ENCODE measurements around the gene CAPN10. TPM values are rescaled to one million over a fixed set of nuclear protein-coding genes. Genes with fewer than 3 reads are reported as not detected.

Gene CAPN10
- total RNA-seq, 1 experiment from 2014 or later: 27.8 TPM

GRCh38 chr2:240644859-240645301, 58.3 kb downstream of the CAPN10 start:
- no TSS peak for BruUV-seq (replicated peaks)
- H3K36me3 Mint-ChIP-seq (ENCODE audit: insufficient read depth, unreplicated experiment): no peaks in the 10 kb centered on the region
- DNase-seq: no peak
- no peaks in the 10 kb centered on the region for H3K9me3 ChIP-seq
- H3K4me1 Mint-ChIP-seq (ENCODE audit: low read depth, unreplicated experiment): no peaks in the 10 kb centered on the region
- H3K4me3 ChIP-seq (ENCODE audit: low read depth, low read length): no peak overlapping the region
- intact Hi-C loops (cut with micrococcal nuclease; ENCODE audit: unreplicated experiment): loop anchor here (10.0 kb wide), 1 partner anchor 60 kb away; no protein-coding TSS in a partner anchor
- POLR2A ChIA-PET: no interaction called here
- peaks cover 9% of the 10 kb centered on the region for H3K27me3 Mint-ChIP-seq (ENCODE audit: insufficient read depth, unreplicated experiment)
- no peaks in the 10 kb centered on the region for H3K36me3 ChIP-seq (ENCODE audit: control insufficient read depth, insufficient read depth, low read length)
- H3K27ac Mint-ChIP-seq (ENCODE audit: unreplicated experiment): no peak overlapping the region
- H3K4me1 ChIP-seq: no peaks in the 10 kb centered on the region
- H3K9me3 Mint-ChIP-seq (ENCODE audit: unreplicated experiment): no peaks in the 10 kb centered on the region
- CTCF ChIA-PET: no interaction called here
- no peak for TF ChIP-seq CTCF (IDR thresholded peaks at IDR 0.05; ENCODE audit: insufficient read depth in 1 of 2, low read depth in 1 of 2, low read length in 1 of 2, severe bottlenecking in 1 of 2, unreplicated experiment in 1 of 2)
- no peaks in the 10 kb centered on the region for H3K27me3 ChIP-seq (replicated peaks; ENCODE audit: control insufficient read depth, insufficient read depth, low read length)
- H3K4me3 Mint-ChIP-seq (ENCODE audit: unreplicated experiment): no peak overlapping the region

- no peaks in the 10 kb centered on the region for H3K27me3 ChIP-seq (replicated peaks; ENCODE audit: control insufficient read depth, insufficient read depth, low read length)
These were observed 58.8 kb downstream of the CAPN10 start for GRCh38 chr2:240645346-240645745.

DNA sequence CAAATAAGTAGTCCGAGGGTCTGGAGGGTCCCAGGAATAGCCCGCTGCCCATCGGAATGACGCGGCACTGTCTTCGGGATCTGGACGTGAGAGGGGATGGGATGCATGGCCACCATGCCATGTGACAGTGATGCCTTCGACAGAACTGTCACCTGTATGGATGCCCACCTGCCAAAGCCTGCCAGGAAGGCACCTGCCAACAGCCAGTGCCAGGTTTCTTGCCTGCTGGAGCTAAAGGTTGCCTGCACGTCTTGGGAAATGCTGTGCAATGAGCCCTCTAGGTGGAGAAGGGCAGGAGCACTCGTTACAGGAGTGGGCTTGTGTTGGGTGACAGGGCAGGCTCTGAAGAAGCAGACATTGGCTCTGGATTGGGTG, 59.3 kb downstream of the CAPN10 start:
- Mint-ChIP-seq H3K4me3 (ENCODE audit: unreplicated experiment) (no peak overlapping the region), H3K27ac (ENCODE audit: unreplicated experiment) (no peak overlapping the region), H3K27me3 (ENCODE audit: insufficient read depth, unreplicated experiment) (peaks cover 9% of the 10 kb centered on the region), H3K4me1 (ENCODE audit: low read depth, unreplicated experiment) (no peaks in the 10 kb centered on the region), H3K36me3 (ENCODE audit: insufficient read depth, unreplicated experiment) (no peaks in the 10 kb centered on the region), H3K9me3 (ENCODE audit: unreplicated experiment) (no peaks in the 10 kb centered on the region)
- ChIA-PET CTCF (no interaction called here), POLR2A (no interaction called here)
- TF ChIP-seq CTCF (IDR thresholded peaks at IDR 0.05; ENCODE audit: insufficient read depth in 1 of 2, low read depth in 1 of 2, low read length in 1 of 2, severe bottlenecking in 1 of 2, unreplicated experiment in 1 of 2): no peak
- intact Hi-C loops (cut with micrococcal nuclease; ENCODE audit: unreplicated experiment): loop anchor here (10.0 kb wide), 1 partner anchor 59 kb away; no protein-coding TSS in a partner anchor
- no peaks in the 10 kb centered on the region for H3K27me3 ChIP-seq (replicated peaks; ENCODE audit: control insufficient read depth, insufficient read depth, low read length)
- H3K36me3 ChIP-seq (ENCODE audit: control insufficient read depth, insufficient read depth, low read length): no peaks in the 10 kb centered on the region
- H3K4me1 ChIP-seq: no peaks in the 10 kb centered on the region
- no peak for DNase-seq
- BruUV-seq (replicated peaks): no TSS peak
- H3K9me3 ChIP-seq: no peaks in the 10 kb centered on the region
- no peak overlapping the region for H3K4me3 ChIP-seq (ENCODE audit: low read depth, low read length)

More at GRCh38 chr2:240645346-240645745, 58.8 kb downstream of the CAPN10 start:
- H3K27ac Mint-ChIP-seq (ENCODE audit: unreplicated experiment): no peak overlapping the region
- intact Hi-C loops (cut with micrococcal nuclease; ENCODE audit: unreplicated experiment): loop anchor here (10.0 kb wide), 1 partner anchor 59 kb away; no protein-coding TSS in a partner anchor
- TF ChIP-seq CTCF (IDR thresholded peaks at IDR 0.05; ENCODE audit: insufficient read depth in 1 of 2, low read depth in 1 of 2, low read length in 1 of 2, severe bottlenecking in 1 of 2, unreplicated experiment in 1 of 2): no peak
- H3K27me3 Mint-ChIP-seq (ENCODE audit: insufficient read depth, unreplicated experiment): peaks cover 9% of the 10 kb centered on the region
- Histone ChIP-seq H3K4me3 (ENCODE audit: low read depth, low read length) (no peak overlapping the region), H3K4me1 (no peaks in the 10 kb centered on the region), H3K9me3 (no peaks in the 10 kb centered on the region), H3K36me3 (ENCODE audit: control insufficient read depth, insufficient read depth, low read length) (no peaks in the 10 kb centered on the region)
- DNase-seq: no peak
- no peak overlapping the region for H3K4me3 Mint-ChIP-seq (ENCODE audit: unreplicated experiment)
- no TSS peak for BruUV-seq (replicated peaks)
- CTCF ChIA-PET: no interaction called here
- no peaks in the 10 kb centered on the region for H3K9me3 Mint-ChIP-seq (ENCODE audit: unreplicated experiment)
- POLR2A ChIA-PET: no interaction called here
- H3K36me3 Mint-ChIP-seq (ENCODE audit: insufficient read depth, unreplicated experiment): no peaks in the 10 kb centered on the region
- no peaks in the 10 kb centered on the region for H3K4me1 Mint-ChIP-seq (ENCODE audit: low read depth, unreplicated experiment)
